ENCODE data around the gene PPP2R3C. TPM values are rescaled to one million over a fixed set of nuclear protein-coding genes. Genes with fewer than 3 reads are reported as not detected.
"Not testable (repeated sequence)": the region's sequence is repeated elsewhere in the genome, so short reads cannot be mapped to it uniquely, and the experiment has no call there.

The PPP2R3C gene
- total RNA-seq, 1 donor from 2014 or later: 47.1 TPM

GRCh38 chr14:35159742-35160409 is 38.1 kb upstream of the PPP2R3C start:
- H3K36me3 Mint-ChIP-seq (ENCODE audit: insufficient read depth): peaks cover 11% of the 10 kb centered on the region
- no peak overlapping the region for H3K4me3 Mint-ChIP-seq (ENCODE audit: low read depth)
- no peak overlapping the region for H3K27ac Mint-ChIP-seq

GRCh38 chr14:35158951-35159653 is 37.3 kb upstream of the PPP2R3C start:
- peak overlapping the region; percentile 81 for H3K27ac Mint-ChIP-seq
- H3K36me3 Mint-ChIP-seq (ENCODE audit: insufficient read depth): peaks cover 11% of the 10 kb centered on the region
- no peaks in the 10 kb centered on the region for H3K9me3 Mint-ChIP-seq (ENCODE audit: low read depth)
- no peaks in the 10 kb centered on the region for H3K27me3 Mint-ChIP-seq
- no peak overlapping the region for H3K4me3 Mint-ChIP-seq (ENCODE audit: low read depth)
- TF ChIP-seq CTCF (IDR thresholded peaks at IDR 0.05; ENCODE audit: unreplicated experiment): no peak
- no peak for DNase-seq (ENCODE audit: low spot score, unreplicated experiment)
- peaks cover 7% of the 10 kb centered on the region for H3K4me1 Mint-ChIP-seq (ENCODE audit: low read depth)

More at GRCh38 chr14:35159742-35160409, 38.1 kb upstream of the PPP2R3C start:
- no peak for TF ChIP-seq CTCF (IDR thresholded peaks at IDR 0.05; ENCODE audit: unreplicated experiment)
- H3K4me1 Mint-ChIP-seq (ENCODE audit: low read depth): peaks cover 7% of the 10 kb centered on the region
- no peaks in the 10 kb centered on the region for H3K9me3 Mint-ChIP-seq (ENCODE audit: low read depth)
- no peaks in the 10 kb centered on the region for H3K27me3 Mint-ChIP-seq
- no peak for DNase-seq (ENCODE audit: low spot score, unreplicated experiment)

DNA sequence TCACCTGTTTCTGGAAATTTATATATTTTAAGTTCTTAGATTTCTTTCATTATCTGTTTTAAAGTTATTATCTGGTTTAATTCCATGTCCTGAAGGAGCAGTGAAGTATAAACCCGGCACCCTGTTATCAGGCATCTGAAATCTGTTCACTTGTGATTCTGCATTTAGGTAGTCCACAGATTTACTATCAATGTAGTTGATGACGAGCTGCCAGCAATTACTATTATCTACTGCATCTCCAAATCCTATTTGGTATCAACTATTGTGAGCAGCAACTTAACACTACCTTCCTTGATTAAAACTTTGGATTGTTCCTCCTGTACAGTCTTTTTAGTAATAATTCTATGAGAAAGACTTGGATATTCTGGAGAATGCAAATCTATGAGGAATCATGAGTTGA is 36.7 kb upstream of the PPP2R3C start:
- Mint-ChIP-seq H3K27ac (no peak overlapping the region), H3K36me3 (ENCODE audit: insufficient read depth) (peaks cover 12% of the 10 kb centered on the region), H3K27me3 (no peaks in the 10 kb centered on the region), H3K4me3 (ENCODE audit: low read depth) (no peak overlapping the region), H3K9me3 (ENCODE audit: low read depth) (no peaks in the 10 kb centered on the region), H3K4me1 (ENCODE audit: low read depth) (peaks cover 7% of the 10 kb centered on the region)
- no peak for DNase-seq (ENCODE audit: low spot score, unreplicated experiment)
- TF ChIP-seq CTCF (IDR thresholded peaks at IDR 0.05; ENCODE audit: unreplicated experiment): no peak

- no peak for TF ChIP-seq CTCF (IDR thresholded peaks at IDR 0.05; ENCODE audit: unreplicated experiment)
- Mint-ChIP-seq H3K27ac (no peak overlapping the region), H3K9me3 (ENCODE audit: low read depth) (no peaks in the 10 kb centered on the region), H3K36me3 (ENCODE audit: insufficient read depth) (peaks cover 26% of the 10 kb centered on the region), H3K4me3 (ENCODE audit: low read depth) (no peak overlapping the region), H3K27me3 (no peaks in the 10 kb centered on the region), H3K4me1 (ENCODE audit: low read depth) (peaks cover 7% of the 10 kb centered on the region)
- DNase-seq (ENCODE audit: low spot score, unreplicated experiment): no peak
Measured at GRCh38 chr14:35155962-35156361, 34.2 kb upstream of the PPP2R3C start.

- no peak for TF ChIP-seq CTCF (IDR thresholded peaks at IDR 0.05; ENCODE audit: unreplicated experiment)
- Mint-ChIP-seq H3K9me3 (ENCODE audit: low read depth) (no peaks in the 10 kb centered on the region), H3K27ac (no peak overlapping the region), H3K36me3 (ENCODE audit: insufficient read depth) (peaks cover 31% of the 10 kb centered on the region), H3K4me3 (ENCODE audit: low read depth) (no peak overlapping the region), H3K4me1 (ENCODE audit: low read depth) (peaks cover 5% of the 10 kb centered on the region), H3K27me3 (no peaks in the 10 kb centered on the region)
- no peak for DNase-seq (ENCODE audit: low spot score, unreplicated experiment)
Measured at GRCh38 chr14:35154016-35154415, 32.2 kb upstream of the PPP2R3C start.

DNA sequence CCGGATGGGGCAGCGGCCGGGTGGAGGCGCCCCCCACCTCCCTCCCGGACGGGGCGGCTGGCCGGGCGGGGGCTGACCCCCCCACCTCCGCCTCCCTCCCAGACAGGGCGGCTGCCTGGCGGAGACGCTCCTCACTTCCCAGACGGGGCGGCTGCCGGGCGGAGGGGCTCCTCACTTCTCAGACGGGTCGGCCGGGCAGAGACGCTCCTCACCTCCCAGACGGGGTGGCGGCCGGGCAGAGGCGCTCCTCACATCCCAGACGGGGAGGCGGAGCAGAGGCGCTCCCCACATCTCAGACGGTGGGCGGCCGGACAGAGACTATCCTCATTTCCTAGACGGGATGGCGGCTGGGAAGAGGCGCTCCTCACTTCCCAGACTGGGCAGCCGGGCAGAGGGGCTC is 30.7 kb upstream of the PPP2R3C start:
- not testable (repeated sequence) for DNase-seq (ENCODE audit: low spot score, unreplicated experiment); H3K4me1 Mint-ChIP-seq (ENCODE audit: low read depth); H3K27me3 Mint-ChIP-seq; H3K9me3 Mint-ChIP-seq (ENCODE audit: low read depth); H3K4me3 Mint-ChIP-seq (ENCODE audit: low read depth); H3K27ac Mint-ChIP-seq
- H3K36me3 Mint-ChIP-seq (ENCODE audit: insufficient read depth): peaks cover 31% of the 10 kb centered on the region
